ENCODE data around the gene CYP2A7.
"Not testable (repeated sequence)": the region's sequence is repeated elsewhere in the genome, so short reads cannot be mapped to it uniquely, and the experiment has no call there.

DNA sequence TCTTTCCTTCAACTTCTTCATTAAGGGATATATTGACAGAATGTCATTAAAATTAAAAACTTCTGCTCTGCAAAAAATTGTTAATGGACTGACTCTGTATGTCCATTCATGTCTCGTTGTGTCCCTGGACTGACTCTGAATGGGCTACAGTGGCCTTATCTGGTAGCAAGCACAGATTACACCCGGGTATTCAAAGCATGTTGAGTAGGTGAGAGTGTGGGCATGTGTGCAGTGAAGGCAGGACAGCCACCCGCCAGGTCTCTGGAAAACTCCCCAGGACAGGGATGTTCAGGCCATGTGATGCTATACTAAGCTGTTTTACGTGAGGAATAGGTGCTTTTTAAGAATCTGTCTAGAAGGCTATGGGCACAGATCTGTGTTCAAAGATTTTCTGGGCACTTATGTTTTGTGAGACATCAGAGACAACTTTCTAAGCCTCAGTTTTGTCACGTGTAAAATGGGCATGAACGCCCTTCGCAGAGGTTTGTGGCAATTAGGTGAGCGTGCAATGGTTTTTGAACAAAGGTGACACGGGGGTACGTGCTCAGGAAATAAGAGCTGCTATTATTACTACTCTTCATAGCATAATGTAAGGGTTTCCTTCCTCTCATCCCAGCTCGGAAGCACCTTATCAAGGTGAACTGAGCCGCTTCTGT is 38.9 kb downstream of the CYP2A7 start:
- TF ChIP-seq ZNF274 (IDR thresholded peaks at IDR 0.05; ENCODE audit: borderline replicate concordance, extremely low read depth, low read length); POLR2AphosphoS5 (IDR thresholded peaks at IDR 0.05; ENCODE audit: low read depth, low read length); TCF12 (IDR thresholded peaks at IDR 0.05; ENCODE audit: low read depth, low read length); CREB1 (IDR thresholded peaks at IDR 0.05): not testable (repeated sequence)
- TF ChIP-seq, protein P1, sequence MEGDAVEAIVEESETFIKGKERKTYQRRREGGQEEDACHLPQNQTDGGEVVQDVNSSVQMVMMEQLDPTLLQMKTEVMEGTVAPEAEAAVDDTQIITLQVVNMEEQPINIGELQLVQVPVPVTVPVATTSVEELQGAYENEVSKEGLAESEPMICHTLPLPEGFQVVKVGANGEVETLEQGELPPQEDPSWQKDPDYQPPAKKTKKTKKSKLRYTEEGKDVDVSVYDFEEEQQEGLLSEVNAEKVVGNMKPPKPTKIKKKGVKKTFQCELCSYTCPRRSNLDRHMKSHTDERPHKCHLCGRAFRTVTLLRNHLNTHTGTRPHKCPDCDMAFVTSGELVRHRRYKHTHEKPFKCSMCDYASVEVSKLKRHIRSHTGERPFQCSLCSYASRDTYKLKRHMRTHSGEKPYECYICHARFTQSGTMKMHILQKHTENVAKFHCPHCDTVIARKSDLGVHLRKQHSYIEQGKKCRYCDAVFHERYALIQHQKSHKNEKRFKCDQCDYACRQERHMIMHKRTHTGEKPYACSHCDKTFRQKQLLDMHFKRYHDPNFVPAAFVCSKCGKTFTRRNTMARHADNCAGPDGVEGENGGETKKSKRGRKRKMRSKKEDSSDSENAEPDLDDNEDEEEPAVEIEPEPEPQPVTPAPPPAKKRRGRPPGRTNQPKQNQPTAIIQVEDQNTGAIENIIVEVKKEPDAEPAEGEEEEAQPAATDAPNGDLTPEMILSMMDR (IDR thresholded peaks at IDR 0.05; ENCODE audit: control extremely low read depth in 1 of 3, insufficient read depth in 1 of 3, low read depth in 1 of 3, low read length in 3 of 3): not testable (repeated sequence)
